Activated CD8-positive, alpha-beta memory T cell treated with anti-CD3 and anti-CD28 coated beads, Interleukin-2, amount 50 U/mL, for 24 hours (primary cell): ENCODE results near the gene IL18BP.

ENCODE experiments used
- DNase-seq: peaks from one replicate; pipeline ENCODE4 v3.0.0-alpha.2; 2020; ENCODE audit errors: extremely low read depth

The IL18BP gene

GRCh38 chr11:72012897-72013721, 14.4 kb downstream of the IL18BP start:
- DNase-seq, result no peak

- no peak for DNase-seq
Observed at GRCh38 chr11:72013765-72014711, 15.3 kb downstream of the IL18BP start.

DNA sequence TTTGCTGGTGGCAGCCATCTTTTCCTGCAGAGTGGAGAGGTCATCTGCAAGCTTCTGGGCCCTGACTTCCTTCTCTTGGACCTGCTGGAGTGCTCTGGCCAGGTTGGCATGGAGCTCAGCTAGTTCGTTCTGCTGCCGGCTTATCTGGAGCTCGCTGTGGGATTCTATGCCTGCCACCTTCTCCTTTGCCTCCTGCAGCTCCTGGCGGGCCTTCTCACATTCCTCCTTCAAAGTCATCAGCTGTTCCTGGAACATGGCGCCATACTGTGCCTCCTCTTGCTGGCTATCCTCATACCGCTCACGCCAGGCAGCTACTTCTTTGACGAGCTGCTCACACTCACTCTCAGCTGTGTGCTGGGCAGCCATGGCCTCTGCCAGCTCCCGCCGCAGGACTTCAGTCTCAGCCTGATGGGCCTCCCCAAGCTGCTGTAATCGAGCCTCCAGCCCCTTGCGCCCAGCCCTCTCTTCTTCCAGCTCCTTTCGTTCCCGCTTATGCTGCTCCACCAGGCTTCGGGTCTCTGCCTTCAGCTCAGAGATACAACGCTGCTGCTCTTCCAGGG, 16.1 kb downstream of the IL18BP start:
- no peak for DNase-seq

DNA sequence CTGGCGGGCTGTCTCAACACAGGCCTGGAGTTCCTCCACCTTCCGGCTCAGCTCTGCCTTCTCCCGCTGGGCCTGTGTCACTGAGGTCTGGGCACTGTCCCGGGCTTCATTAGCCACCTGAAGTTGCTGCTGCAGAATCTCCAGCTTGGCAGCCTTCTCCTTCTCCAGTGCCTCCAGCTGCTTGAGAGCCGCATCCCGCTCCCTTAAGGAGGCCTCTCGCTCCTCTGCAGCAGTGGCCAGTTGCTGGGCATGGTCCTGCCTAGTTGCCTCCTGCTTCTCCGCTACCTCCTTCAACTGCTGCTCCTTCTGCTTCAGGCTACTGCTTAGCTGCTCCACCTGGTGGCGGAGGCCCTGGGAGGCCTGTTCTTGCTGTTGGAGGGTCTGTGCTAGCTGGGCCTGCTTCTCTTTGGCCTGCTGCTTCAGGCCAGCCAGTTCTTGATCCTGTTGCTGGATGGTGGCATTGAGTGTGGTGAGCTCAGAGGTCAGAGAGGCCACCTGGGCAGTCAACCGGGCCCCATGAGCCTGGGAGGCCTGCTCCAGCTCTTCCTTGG, 16.9 kb downstream of the IL18BP start:
- no peak for DNase-seq

DNA sequence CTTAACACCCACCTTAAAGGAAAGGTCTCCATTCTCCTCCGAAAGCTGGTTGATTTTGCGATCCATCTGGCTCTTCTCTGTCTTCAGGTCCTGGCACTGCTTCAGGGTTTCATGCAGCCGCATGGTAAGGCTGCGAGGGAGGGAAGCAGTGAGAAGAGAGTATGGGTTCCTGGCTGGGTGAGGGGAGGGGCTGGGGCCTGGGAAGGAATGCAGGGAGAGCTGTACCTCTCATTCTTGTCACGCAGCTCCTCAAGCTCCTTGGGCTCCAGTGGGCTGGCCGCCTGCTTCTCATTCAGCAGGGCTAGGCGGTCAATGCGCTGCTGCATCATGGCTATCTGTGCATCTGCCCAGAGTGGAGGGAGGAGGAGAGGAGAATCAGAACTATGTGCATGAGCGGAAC, 19.5 kb downstream of the IL18BP start:
- DNase-seq, result no peak

GRCh38 chr11:72023335-72023734, 24.6 kb downstream of the IL18BP start:
- no peak for DNase-seq

- no peak for DNase-seq
Observed at GRCh38 chr11:72024069-72024754, 25.5 kb downstream of the IL18BP start.

DNA sequence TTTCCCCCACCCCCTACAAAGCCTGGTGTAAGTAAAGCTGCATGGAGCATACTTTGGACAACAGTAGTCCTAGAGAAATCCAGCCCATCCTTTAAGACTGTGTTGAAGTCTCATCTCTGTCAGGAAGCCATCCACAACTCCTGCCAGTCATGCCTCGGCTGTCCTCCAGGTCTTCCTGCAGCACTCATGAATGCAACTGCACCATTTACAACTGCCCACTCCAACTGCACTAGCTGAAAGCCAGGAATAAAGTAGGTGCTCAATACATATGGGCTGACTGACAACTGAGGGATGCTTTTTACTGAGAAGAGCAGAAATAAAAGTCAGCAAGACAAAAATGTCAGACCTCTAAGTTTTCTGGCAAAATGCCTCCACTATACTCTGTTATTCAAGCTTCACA, 27.4 kb downstream of the IL18BP start:
- DNase-seq, result no peak

DNA sequence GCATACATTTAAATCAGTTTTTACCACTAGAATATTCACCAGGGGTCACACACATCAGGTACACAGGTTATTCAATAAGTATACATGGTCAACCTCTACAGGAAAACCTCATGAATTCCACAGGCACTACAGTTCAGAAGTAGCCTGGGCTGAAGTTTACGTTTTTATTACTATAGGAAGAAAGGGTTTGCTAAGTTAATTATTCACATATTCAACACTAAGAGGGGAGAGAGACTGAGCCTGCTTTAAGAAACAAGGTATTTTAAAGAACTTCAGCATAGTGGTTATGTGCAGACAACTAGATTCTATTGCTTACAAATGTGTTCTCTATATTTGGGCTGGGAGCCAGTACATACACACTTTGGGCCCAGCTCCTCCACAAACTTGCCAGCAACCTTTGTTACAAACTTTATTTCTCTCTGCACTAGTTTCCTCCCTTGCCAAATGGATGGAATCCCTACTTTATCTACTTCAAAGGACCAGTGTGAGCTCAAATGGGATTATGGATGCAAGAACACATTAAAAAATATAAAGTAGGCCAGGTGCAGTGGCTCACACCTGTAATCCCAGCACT, 31.9 kb downstream of the IL18BP start:
- no peak for DNase-seq

DNA sequence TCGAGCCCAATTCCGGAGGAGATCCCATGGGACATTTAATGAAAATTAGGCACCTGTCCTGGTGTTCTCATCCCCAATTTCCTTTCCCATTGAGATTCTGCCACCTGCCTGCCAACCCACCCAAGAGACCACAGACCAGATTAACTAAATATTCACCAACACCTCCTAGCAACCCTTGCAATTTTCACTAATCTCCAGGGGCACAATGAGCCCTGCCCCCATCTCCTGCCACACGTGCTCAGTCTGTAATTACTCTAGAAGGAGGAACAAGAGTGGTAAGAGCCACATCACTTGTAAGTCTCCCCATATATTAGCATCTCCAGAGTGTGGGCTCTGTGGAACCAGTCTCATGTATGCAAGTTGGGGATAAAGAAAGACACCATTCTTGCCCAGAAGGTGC, 38.0 kb downstream of the IL18BP start:
- DNase-seq, result no peak

DNA sequence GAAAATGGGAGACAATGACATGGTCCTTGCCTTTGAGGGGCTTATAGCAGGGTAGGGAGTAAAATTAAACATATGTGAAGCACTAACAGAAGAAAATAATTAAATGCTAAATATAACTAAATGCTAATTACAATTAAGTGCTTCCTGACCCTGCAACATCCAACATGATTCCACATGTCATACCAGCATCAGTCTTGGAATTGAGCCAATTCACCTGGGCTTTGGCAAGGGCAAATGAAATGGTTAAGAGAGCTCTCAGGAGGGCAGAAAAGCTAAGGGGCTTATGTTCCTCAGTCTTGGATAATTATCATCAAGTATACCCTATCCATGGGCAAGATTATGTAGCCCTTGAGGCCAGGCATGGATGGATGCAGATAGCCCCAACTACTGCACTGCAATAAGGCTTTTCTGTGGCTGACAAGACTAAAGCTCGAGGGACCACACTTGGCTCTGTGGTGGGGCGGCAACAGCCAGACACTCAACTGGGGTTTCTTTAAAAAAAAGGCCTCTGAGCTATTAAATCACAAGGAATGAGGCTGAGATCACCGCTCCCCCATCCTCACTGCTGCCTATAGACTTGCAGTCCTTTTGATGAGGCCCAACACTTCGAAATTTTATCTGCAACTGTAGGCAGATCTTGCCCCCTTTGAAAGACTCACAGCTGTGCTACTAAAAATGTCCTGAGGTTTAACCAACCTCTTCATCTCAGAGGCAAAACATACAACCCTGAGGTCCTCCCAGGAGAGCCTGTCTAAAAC, 39.0 kb downstream of the IL18BP start:
- no peak for DNase-seq

DNA sequence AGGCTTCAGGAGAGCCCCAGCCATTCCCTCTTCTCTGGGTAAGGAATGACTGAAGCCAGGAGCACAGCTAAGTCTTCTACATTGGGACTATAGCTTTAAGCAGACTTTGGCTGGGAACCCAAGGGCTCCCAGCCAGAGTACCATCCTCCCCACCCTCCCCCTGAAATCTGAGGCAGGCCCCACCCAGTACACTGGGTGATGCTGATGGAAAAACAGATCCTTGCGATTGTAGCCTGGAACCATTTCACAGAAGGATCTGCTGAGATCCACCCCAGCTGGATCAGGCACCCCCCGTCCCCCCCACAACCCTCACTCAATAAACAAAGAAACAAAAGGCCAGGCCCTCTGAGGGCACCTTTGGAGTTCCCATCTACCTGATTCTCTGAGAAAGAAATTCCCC, 39.8 kb downstream of the IL18BP start:
- DNase-seq, result no peak

DNA sequence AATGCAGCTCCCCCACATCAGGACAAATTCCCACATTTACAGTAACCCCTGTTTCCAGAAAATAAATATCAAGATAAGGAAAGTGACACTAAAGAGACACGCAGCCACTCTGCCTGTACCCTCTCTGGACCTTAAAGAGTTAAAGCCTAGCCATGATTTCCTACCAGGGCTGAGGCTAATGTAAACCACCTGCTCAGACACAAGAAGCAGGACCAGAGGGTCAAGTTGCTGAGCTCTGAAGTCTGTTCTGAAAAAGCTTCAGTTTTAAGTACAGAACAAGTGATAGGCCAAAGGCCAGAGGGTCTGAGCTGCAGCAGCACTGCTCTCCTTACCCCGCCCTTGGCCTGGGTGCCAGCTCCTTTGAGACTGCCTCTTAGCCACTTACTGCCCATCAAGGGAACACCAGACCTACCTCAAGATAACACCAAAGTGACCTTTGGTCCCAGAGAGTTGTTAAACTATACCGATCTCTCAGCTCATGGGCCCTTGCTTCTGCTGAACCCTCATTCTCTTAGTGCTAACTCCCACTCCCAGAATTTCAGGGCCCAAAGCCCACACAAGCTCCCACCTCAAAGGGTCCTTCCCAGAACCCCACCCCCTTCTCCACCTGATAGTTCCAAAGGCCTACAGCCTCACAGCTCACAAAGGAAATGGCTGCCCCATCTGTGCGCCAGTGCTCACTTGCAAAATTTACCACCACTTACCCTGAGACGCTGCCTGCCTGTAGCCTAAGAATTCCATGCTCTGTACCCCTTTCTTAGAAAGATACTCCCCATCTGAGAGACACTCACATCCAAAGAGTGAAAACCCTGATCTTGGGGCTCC, 40.5 kb downstream of the IL18BP start:
- no peak for DNase-seq

DNA sequence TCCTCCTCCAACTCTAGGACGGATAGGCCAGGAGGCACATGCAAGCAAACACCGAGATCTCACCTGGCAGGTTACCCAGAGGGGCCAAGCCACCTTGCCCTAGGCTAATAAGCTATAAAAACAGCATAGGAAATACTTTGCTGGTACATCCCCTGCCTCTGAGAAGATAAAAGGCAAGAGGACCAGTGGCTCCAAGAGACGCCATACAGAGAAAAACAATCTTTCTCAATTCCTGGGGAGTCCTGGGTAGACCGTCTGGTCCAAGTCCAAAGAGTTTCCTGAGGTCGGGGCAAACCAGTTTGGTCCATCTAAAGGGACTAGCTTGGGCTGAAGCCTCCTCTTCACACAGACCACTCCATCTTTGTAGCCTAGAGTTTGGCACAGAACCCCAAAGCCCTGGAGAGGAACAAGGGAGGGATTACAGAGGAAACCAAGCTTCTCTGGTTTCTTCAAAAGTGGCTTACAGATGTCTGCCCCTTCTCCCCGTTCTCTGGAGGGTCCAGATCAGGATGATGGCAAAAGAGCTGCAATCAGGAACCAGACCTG, 41.2 kb downstream of the IL18BP start:
- DNase-seq, result no peak

DNA sequence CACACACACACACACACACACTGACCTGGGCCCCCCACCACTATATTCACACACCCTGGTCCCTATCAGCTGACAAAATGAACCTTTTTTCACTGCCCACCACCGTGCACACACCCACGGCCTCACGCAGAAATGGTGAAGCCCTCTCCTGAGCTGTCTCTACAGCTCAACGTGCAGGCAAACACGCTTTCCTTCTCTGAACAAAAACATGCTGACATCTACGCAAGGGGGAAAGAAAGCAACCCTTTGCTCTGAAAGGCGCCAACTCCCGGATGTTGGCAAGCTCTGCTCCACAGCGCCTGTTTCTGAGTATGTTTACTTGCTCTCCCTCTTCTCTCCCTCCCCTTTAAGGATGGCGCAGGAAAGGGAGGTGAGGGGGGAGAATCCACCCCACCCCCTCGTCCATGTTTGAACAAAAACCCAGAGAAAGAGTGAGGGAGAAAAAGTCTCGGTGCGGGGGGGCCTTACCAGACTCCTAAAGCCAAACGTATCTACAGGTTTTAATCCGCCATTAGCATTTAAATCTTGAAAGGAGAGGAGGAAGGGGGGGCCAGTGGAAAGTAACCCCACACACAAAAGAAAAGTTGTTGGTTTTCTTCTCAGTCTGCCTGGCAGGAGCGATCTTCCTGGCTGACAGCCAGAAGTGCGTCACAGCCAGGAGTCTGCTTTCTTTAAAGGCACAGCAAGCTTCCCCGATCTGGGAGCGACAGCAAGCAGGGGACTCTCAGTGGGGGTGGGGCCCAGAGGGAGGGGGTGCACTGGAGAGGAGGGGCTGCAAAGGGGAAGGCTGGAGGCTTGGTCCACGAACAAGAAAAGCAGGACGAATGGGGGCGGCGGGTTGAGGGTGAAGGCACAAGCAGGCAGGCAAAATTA, 42.0 kb downstream of the IL18BP start:
- DNase-seq, result peak; percentile 35

GRCh38 chr11:72041364-72042063, 42.8 kb downstream of the IL18BP start:
- DNase-seq, result no peak

- no peak for DNase-seq
Observed at GRCh38 chr11:72042064-72042745, 43.5 kb downstream of the IL18BP start.
